Measurements from ENCODE around the gene SMAP2.

Gene SMAP2

GRCh38 chr1:40454873-40455272 is 81.3 kb downstream of the SMAP2 start:
- no peak overlapping the region for H3K4me3 ChIP-seq (ENCODE audit: low read depth, low read length)
- no peak for TF ChIP-seq CTCF (IDR thresholded peaks at IDR 0.05; ENCODE audit: low read depth, low read length)

DNA sequence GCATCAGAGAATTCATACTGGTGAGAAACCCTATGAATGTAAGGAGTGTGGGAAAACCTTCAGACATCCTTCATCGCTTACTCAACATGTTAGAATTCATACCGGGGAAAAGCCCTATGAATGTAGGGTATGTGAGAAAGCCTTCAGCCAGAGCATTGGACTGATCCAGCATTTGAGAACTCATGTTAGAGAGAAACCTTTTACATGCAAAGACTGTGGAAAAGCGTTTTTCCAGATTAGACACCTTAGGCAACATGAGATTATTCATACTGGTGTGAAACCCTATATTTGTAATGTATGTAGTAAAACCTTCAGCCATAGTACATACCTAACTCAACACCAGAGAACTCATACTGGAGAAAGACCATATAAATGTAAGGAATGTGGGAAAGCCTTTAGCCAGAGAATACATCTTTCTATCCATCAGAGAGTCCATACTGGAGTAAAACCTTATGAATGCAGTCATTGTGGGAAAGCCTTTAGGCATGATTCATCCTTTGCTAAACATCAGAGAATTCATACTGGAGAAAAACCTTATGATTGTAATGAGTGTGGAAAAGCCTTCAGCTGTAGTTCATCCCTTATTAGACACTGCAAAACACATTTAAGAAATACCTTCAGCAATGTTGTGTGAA is 89.5 kb downstream of the SMAP2 start:
- no peak overlapping the region for H3K4me3 ChIP-seq (ENCODE audit: low read depth, low read length)
- TF ChIP-seq CTCF (IDR thresholded peaks at IDR 0.05; ENCODE audit: low read depth, low read length) = no peak

- no peak overlapping the region for H3K4me3 ChIP-seq (ENCODE audit: low read depth, low read length)
- no peak for TF ChIP-seq CTCF (IDR thresholded peaks at IDR 0.05; ENCODE audit: low read depth, low read length)
Observed at GRCh38 chr1:40469327-40469726, 95.8 kb downstream of the SMAP2 start.

Data from WI38 (cell line).